ENCODE measurements around the gene SUGCT.

Gene SUGCT

GRCh38 chr7:40329601-40330153 lies 194.9 kb downstream of the SUGCT start:
- peak; percentile 43 for DNase-seq (ENCODE audit: low spot score)

GRCh38 chr7:40330408-40330807 lies 195.6 kb downstream of the SUGCT start:
- DNase-seq (ENCODE audit: low spot score) = no peak

GRCh38 chr7:40331915-40332314 lies 197.1 kb downstream of the SUGCT start:
- DNase-seq (ENCODE audit: low spot score) = peak; percentile 21

- no peak for DNase-seq (ENCODE audit: low spot score)
Measured at GRCh38 chr7:40332516-40332915, 197.7 kb downstream of the SUGCT start.

- DNase-seq (ENCODE audit: low spot score) = no peak
Measured at GRCh38 chr7:40341836-40342235, 207.0 kb downstream of the SUGCT start.

- DNase-seq (ENCODE audit: low spot score) = no peak
Measured at GRCh38 chr7:40346554-40346953, 211.7 kb downstream of the SUGCT start.

GRCh38 chr7:40348126-40348728 lies 213.4 kb downstream of the SUGCT start:
- DNase-seq (ENCODE audit: low spot score) = no peak

GRCh38 chr7:40350100-40350499 lies 215.3 kb downstream of the SUGCT start:
- DNase-seq (ENCODE audit: low spot score) = no peak

- no peak for DNase-seq (ENCODE audit: low spot score)
Measured at GRCh38 chr7:40354711-40355110, 219.9 kb downstream of the SUGCT start.

GRCh38 chr7:40356312-40356711 lies 221.5 kb downstream of the SUGCT start:
- no peak for DNase-seq (ENCODE audit: low spot score)

GRCh38 chr7:40356871-40357709 lies 222.3 kb downstream of the SUGCT start:
- DNase-seq (ENCODE audit: low spot score) = no peak

- DNase-seq (ENCODE audit: low spot score) = no peak
Measured at GRCh38 chr7:40369641-40370277, 235.0 kb downstream of the SUGCT start.

- no peak for DNase-seq (ENCODE audit: low spot score)
Measured at GRCh38 chr7:40371806-40372440, 237.1 kb downstream of the SUGCT start.

- DNase-seq (ENCODE audit: low spot score) = no peak
Measured at GRCh38 chr7:40374575-40374974, 239.8 kb downstream of the SUGCT start.

- DNase-seq (ENCODE audit: low spot score) = no peak
Measured at GRCh38 chr7:40380111-40380510, 245.3 kb downstream of the SUGCT start.

GRCh38 chr7:40382145-40382544 lies 247.3 kb downstream of the SUGCT start:
- DNase-seq (ENCODE audit: low spot score) = no peak

GRCh38 chr7:40393660-40394059 lies 258.9 kb downstream of the SUGCT start:
- DNase-seq (ENCODE audit: low spot score) = no peak

GRCh38 chr7:40394400-40394799 lies 259.6 kb downstream of the SUGCT start:
- DNase-seq (ENCODE audit: low spot score) = no peak

GRCh38 chr7:40400525-40400924 lies 265.7 kb downstream of the SUGCT start:
- no peak for DNase-seq (ENCODE audit: low spot score)

- DNase-seq (ENCODE audit: low spot score) = no peak
Measured at GRCh38 chr7:40401406-40401805, 266.6 kb downstream of the SUGCT start.

GRCh38 chr7:40402661-40403060 lies 267.9 kb downstream of the SUGCT start:
- no peak for DNase-seq (ENCODE audit: low spot score)

GRCh38 chr7:40403703-40404476 lies 269.1 kb downstream of the SUGCT start:
- DNase-seq (ENCODE audit: low spot score) = no peak
